RWPE2 (cell line): ENCODE data around the gene NGF.

ENCODE experiments used
- ATAC-seq: fragments of 200-7000 bp; cut with Tn5 transposase; 3 replicates; pipeline ENCODE4 v1.9.1; 2021; ENCODE audit warnings: low read depth
- DNase-seq: peaks from one replicate; pipeline ENCODE4 v3.0.0-alpha.2; 2020; ENCODE audit warnings: low spot score
- H3K27ac ChIP-seq: fragments of 450-650 bp; 2 replicates; pipeline ENCODE4 v1.5.1; 2017; ENCODE audit warnings: mild to moderate bottlenecking; ENCODE audit not compliant: poor library complexity, severe bottlenecking
- H3K27me3 ChIP-seq: fragments of 250-450 bp; sonication (Bioruptor Pico); 2 replicates; pipeline ENCODE4 v1.5.1; 2021; ENCODE audit warnings: mild to moderate bottlenecking, moderate library complexity; ENCODE audit not compliant: insufficient read depth, poor library complexity, severe bottlenecking
- H3K36me3 ChIP-seq: fragments of 250-450 bp; sonication (Bioruptor Pico); 2 replicates; pipeline ENCODE4 v1.5.1; 2020; ENCODE audit warnings: low read depth, mild to moderate bottlenecking, moderate library complexity
- H3K4me1 ChIP-seq: fragments of 250-450 bp; sonication (Bioruptor Pico); 2 replicates; pipeline ENCODE4 v1.5.1; 2021; ENCODE audit warnings: mild to moderate bottlenecking, moderate library complexity; ENCODE audit not compliant: insufficient read depth, poor library complexity, severe bottlenecking
- H3K4me3 ChIP-seq: fragments of 250-450 bp; sonication (Bioruptor Pico); 2 replicates; pipeline ENCODE4 v1.5.1; 2021; ENCODE audit warnings: mild to moderate bottlenecking, moderate library complexity; ENCODE audit not compliant: severe bottlenecking
- H3K9me3 ChIP-seq: fragments of 250-450 bp; sonication (Bioruptor Pico); 2 replicates; pipeline ENCODE4 v1.5.1; 2021; ENCODE audit warnings: mild to moderate bottlenecking, moderate library complexity; ENCODE audit not compliant: severe bottlenecking
- CTCF ChIP-seq: fragments of 450-650 bp; IDR thresholded peaks from one replicate; pipeline ENCODE4 v1.5.1; 2017; ENCODE audit warnings: mild to moderate bottlenecking, moderate library complexity; ENCODE audit not compliant: poor library complexity, severe bottlenecking

The NGF gene

GRCh38 chr1:115317101-115318012 lies 20.7 kb downstream of the NGF start:
- ATAC-seq (no peak), DNase-seq (no peak)
- Histone ChIP-seq H3K4me1 (peaks cover 20% of the 10 kb centered on the region), H3K27me3 (no peaks in the 10 kb centered on the region), H3K4me3 (no peak overlapping the region), H3K36me3 (no peaks in the 10 kb centered on the region), H3K27ac (no peak overlapping the region), H3K9me3 (no peaks in the 10 kb centered on the region)
- TF ChIP-seq CTCF = no peak

GRCh38 chr1:115314765-115315164 lies 23.3 kb downstream of the NGF start:
- Histone ChIP-seq H3K27me3 (no peaks in the 10 kb centered on the region), H3K4me1 (peaks cover 11% of the 10 kb centered on the region), H3K4me3 (no peak overlapping the region), H3K27ac (peak overlapping the region; percentile 35), H3K9me3 (no peaks in the 10 kb centered on the region), H3K36me3 (no peaks in the 10 kb centered on the region)
- no peak for TF ChIP-seq CTCF
- peak; percentile 92 for ATAC-seq
- no peak for DNase-seq

- ATAC-seq (no peak), DNase-seq (no peak)
- H3K9me3 ChIP-seq = no peaks in the 10 kb centered on the region
- no peaks in the 10 kb centered on the region for H3K27me3 ChIP-seq
- H3K4me1 ChIP-seq = peaks cover 15% of the 10 kb centered on the region
- H3K36me3 ChIP-seq = no peaks in the 10 kb centered on the region
- no peak for TF ChIP-seq CTCF
- no peak overlapping the region for H3K4me3 ChIP-seq
- H3K27ac ChIP-seq = peak overlapping the region; percentile 35
Measured at GRCh38 chr1:115314092-115314491, 24.0 kb downstream of the NGF start.

- H3K4me1 ChIP-seq = peaks cover 18% of the 10 kb centered on the region
- no peak for TF ChIP-seq CTCF
- no peak for DNase-seq
Measured at GRCh38 chr1:115313182-115313581, 24.9 kb downstream of the NGF start.

GRCh38 chr1:115312742-115313141 lies 25.3 kb downstream of the NGF start:
- Histone ChIP-seq H3K36me3 (no peaks in the 10 kb centered on the region), H3K27ac (no peak overlapping the region), H3K9me3 (no peaks in the 10 kb centered on the region), H3K4me1 (peaks cover 18% of the 10 kb centered on the region), H3K4me3 (no peak overlapping the region), H3K27me3 (no peaks in the 10 kb centered on the region)
- DNase-seq (no peak), ATAC-seq (no peak)
- no peak for TF ChIP-seq CTCF

More at GRCh38 chr1:115313182-115313581, 24.9 kb downstream of the NGF start:
- H3K9me3 ChIP-seq = no peaks in the 10 kb centered on the region
- no peaks in the 10 kb centered on the region for H3K27me3 ChIP-seq
- no peaks in the 10 kb centered on the region for H3K36me3 ChIP-seq
- no peak overlapping the region for H3K4me3 ChIP-seq
- H3K27ac ChIP-seq = no peak overlapping the region
- ATAC-seq = no peak
